GM18502 (cell line): Measurements from ENCODE around the gene SCP2D1.

Experiments used
- ATAC-seq: cut with Tn5 transposase; IDR thresholded peaks from one replicate; pipeline ENCODE4 v1.9.1; 2021; ENCODE audit warnings: mild to moderate bottlenecking; ENCODE audit not compliant: unreplicated experiment, poor library complexity

The SCP2D1 gene

DNA sequence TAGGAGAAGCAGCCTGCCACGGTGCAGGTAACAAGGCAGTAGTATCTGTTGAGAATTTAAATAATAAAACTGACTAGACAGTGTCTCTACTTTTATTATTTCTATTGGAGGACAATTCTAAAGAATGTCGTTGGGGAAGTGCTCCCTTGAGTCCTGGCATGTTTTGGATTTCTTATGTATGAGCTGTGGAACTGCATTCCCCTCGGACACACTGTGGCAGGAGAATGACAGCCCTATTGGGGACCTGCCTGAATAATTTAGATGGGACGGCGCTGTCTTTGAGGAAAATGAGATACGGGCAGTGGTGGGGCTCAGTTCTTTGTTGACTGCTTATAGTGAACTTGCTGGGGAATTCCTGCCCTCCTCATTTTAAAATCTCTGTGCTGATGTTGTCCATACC is 2.4 kb upstream of the SCP2D1 start:
- no peak for ATAC-seq

DNA sequence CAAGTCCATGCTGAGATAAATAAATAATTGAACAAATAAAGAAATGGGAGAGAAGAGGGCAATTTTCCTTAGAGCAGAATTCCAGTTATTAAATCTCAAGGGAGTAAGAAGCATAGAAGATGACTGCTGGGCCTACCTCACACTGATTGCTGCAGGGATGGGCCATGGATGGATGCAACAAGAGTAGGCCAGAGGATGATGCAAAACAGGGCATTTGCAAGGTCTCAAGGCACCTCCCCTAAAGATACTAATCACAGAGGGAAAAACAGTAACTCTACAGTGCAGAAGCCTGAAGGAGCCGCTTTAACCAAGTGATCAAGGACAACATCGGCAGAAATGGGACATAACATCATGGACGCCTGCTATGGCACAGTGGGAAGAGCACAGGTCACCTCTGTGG is 1.7 kb upstream of the SCP2D1 start:
- no peak for ATAC-seq

- ATAC-seq: no peak
These were observed 1.8 kb downstream of the SCP2D1 start for GRCh38 chr20:18815194-18815942.

DNA sequence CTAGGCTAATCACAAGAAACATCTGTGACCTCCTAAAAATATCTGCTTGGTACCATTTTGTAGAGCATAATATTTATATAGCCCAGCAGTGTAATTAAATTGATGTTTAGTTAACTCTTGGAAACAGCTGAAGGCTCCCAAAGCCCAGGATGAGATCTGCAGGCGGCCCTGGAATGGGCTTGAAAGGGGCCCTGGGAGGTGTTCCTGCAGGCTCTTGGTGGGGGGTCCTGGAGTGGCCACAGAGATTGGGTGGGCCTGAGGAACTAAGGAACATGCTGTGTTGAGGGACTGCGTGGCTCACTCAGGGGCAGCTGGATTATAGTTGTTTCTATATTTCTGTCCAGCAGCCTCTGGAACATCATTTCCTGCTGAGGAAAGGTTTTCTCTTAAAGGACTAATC is 9.2 kb downstream of the SCP2D1 start:
- ATAC-seq: no peak

- ATAC-seq: no peak
These were observed 18.4 kb downstream of the SCP2D1 start for GRCh38 chr20:18831830-18832499.

DNA sequence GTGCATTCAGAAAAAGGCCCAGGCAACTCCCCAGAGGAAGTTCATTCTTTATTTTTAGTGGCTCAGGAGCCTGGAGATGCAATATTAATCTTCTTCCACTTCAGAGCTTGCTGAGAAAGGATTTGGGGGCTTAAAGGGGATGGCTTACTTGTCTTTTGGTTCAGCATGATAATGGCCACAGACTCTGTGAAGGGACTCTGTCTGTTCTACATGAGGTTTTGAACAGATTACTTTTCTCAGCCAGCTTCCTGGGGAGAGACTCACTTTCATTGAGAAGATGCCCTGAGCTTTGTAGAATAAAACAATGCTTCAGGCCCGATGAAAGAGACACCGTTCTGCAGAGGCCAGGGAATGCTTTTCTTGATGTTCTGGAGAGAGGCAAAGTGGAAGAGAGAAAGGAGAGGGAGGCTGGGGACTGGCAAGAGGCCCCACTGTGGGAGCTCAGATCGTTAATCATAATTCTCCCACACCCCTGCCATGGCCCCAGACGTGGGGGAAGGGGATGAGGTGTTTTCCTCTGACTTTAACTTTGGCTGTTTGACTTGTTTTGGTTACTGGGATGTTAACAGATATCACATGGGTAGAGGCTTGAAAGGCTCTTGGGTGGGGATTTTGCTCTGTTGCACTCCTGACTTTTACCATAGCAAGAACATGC is 19.1 kb downstream of the SCP2D1 start:
- ATAC-seq: no peak

- no peak for ATAC-seq
These were observed 22.1 kb downstream of the SCP2D1 start for GRCh38 chr20:18835466-18836256.

DNA sequence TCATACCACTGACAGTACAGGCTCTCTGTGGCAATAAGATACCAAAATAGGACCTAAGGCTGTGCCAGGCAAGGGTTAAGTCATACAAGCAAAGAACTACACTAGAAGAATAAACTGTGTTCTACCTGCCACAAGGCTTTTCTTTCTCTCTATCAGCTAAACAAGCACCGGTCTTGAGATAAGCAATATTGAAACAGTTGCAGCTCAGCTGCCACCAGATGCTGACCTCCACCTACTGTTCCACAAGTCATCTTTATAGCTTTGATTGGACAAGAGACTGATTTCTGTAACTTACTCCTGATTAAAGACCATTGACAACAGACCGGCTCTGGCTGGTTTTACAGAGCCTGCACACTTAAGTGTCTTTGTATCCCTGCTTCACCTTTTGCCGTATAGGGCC is 24.1 kb downstream of the SCP2D1 start:
- no peak for ATAC-seq

GRCh38 chr20:18839507-18840247 is 26.1 kb downstream of the SCP2D1 start:
- no peak for ATAC-seq

DNA sequence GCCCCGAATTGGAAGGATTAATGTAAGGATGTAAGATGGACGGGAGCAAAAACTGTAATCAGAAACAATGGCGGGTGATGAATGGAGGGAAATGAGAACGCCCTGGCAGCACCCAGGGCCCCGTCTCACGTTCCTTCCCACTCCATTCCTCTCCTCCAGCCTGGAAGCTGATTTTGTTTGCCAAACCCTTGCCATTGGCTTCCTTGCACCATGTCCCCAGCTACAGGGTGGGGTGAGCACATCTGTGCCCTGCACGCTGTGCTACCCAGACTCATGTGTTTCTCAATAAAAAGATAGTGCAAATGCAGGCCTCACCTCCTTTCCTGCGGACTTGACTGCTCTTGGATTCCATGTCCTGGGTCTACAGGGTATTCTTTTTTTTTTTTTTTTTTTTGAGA is 26.7 kb downstream of the SCP2D1 start:
- no peak for ATAC-seq

DNA sequence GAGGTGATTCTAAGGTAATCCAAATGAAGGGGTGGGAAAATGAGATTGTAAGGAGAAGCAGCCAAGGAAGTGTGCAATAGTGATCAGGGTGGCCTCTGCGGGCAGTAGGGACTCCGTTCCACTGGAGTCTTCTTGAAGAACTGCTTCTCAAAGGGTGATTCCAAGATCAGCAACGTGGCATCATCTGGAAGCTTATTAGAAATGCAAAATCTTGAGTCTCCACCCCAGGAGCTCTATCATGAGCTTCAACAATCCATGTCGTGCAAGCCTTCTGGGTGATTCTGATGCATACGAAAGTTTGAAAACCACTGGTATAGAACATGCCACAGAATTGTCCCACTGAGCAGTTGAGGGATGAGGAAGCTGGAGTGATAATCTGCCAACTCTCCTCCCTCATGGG is 31.4 kb downstream of the SCP2D1 start:
- no peak for ATAC-seq

DNA sequence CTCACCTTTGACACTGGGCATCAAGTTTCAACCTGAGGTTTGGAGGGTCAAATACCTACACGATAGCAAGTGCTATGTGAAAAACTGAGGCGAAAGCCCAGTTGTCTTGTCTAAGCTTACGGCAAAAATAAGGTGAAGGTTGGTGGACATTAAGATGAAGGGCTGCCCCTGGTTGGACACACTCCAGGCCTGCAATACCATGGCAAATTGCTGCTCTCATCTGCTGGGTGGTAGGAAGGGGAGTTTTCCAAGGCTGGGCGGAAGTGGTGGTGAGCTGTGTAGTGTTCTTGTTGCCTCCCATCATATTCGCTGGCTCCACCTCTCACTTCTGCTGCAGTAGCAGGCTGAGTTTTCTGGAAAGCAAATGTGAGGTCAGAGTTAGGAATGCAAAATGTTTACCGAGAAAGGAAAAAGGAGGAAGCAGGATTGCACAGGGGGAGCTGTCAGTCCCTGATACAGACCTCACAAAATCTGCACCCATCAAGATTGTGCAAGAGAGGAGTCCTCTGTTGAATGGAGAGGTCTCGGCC is 33.7 kb downstream of the SCP2D1 start:
- ATAC-seq: no peak

DNA sequence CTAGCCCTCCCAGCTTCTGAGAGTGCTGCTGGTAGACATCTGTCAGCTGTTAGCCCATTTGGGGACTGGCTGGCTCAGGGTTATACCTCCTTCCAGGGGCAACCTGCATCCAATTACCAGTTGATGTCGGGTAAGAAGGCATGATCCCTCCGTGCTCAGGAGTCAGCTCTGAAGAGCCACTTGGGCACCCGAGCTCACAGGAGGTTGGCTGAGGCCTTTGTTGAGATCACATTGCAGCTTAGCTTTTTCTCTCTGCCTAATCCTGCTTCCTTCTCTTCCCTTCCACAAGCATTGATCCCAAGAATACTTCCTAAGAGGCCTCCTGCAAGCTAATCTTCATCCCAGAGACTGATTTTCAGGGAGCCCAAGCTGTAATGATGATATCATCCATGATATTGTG is 35.5 kb downstream of the SCP2D1 start:
- no peak for ATAC-seq

- no peak for ATAC-seq
These were observed 38.0 kb downstream of the SCP2D1 start for GRCh38 chr20:18851629-18852028.

- ATAC-seq: no peak
These were observed 38.7 kb downstream of the SCP2D1 start for GRCh38 chr20:18852318-18852717.

GRCh38 chr20:18853216-18853615 is 39.6 kb downstream of the SCP2D1 start:
- no peak for ATAC-seq

GRCh38 chr20:18853946-18854646 is 40.5 kb downstream of the SCP2D1 start:
- ATAC-seq: no peak

DNA sequence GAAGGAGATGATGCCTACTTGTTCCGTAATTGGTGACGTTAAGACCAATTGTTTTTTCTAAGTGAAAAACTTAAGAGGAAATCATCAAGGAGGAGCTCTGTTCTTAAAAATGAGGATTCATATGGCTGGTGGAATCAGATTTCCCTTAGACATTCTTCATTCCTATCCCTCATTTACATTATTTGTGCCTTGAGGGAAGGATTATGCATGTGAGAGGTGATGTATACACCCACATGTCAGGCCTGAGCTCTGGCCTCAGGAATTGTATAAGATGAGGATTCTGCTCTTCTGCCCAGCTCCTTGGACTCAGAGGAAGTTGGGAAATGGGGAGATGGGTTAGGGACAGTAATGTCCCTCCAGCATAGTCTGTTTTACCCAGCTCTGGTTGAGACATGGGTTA is 42.3 kb downstream of the SCP2D1 start:
- no peak for ATAC-seq

GRCh38 chr20:18856873-18857272 is 43.3 kb downstream of the SCP2D1 start:
- ATAC-seq: no peak
